Sigmoid colon (tissue), 4 donors: Measurements from ENCODE around the gene TMEM53.

Experiments
- EP300 ChIP-seq, 4 donors: sonication (generic); formaldehyde crosslinking; IDR thresholded peaks; one replicate each; pipeline ENCODE4 v1.6.1; 2017; ENCODE audit warnings: antibody characterized with exemption in 4 of 4
- POLR2A ChIP-seq, 2 donors: fragments of 450-650 bp; IDR thresholded peaks; one replicate each; pipeline ENCODE4 v1.6.1; 2016; ENCODE audit warnings: antibody characterized with exemption in 2 of 2, mild to moderate bottlenecking in 2 of 2, moderate library complexity in 2 of 2
- TF ChIP-seq, protein P1 (sequence below), 4 experiments: fragments of 450-650 bp in 3 of 4; fragments of 200-600 bp in 1 of 4; IDR thresholded peaks; one replicate each; pipeline ENCODE4 v1.5.1; 2016 to 2019; ENCODE audit warnings: antibody characterized with exemption in 4 of 4, mild to moderate bottlenecking in 3 of 4, moderate library complexity in 2 of 4

DNA sequence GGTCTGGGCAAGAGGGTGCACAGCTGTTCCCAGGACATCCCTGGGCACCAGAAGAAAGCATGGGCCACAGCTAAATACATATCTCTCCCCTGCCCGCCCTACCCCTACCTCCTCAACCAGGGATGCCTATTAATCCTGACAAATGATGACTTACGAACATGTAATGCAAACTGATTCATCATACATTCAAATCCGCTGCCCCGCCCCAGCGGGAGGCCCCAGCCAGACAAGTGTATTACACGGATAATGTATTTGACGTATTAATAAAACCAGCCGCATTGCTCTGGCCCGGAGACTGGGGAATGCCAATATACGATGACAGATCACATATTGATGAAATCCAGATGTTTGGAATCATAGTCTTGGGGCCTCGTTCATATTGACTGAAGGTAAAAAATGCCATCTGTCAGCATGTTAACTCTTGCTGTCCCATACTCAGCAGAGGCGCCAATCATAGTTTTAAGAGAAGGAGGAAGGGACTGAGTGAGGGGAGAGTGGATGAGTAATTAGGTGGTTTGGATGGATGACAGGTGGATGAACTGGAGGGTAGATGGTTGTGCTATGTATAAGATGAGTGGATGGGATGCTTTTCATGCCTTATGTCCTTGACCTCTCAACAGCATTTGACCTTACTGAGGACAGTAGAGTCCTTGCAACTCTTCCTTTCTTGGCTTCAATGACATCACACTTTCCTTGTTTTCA, 68.2 kb downstream of the TMEM53 start:
- TF ChIP-seq, protein P1, sequence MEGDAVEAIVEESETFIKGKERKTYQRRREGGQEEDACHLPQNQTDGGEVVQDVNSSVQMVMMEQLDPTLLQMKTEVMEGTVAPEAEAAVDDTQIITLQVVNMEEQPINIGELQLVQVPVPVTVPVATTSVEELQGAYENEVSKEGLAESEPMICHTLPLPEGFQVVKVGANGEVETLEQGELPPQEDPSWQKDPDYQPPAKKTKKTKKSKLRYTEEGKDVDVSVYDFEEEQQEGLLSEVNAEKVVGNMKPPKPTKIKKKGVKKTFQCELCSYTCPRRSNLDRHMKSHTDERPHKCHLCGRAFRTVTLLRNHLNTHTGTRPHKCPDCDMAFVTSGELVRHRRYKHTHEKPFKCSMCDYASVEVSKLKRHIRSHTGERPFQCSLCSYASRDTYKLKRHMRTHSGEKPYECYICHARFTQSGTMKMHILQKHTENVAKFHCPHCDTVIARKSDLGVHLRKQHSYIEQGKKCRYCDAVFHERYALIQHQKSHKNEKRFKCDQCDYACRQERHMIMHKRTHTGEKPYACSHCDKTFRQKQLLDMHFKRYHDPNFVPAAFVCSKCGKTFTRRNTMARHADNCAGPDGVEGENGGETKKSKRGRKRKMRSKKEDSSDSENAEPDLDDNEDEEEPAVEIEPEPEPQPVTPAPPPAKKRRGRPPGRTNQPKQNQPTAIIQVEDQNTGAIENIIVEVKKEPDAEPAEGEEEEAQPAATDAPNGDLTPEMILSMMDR (IDR thresholded peaks at IDR 0.05) = no peak
- no peak for TF ChIP-seq POLR2A (IDR thresholded peaks at IDR 0.05)
- no peak for TF ChIP-seq EP300 (IDR thresholded peaks at IDR 0.05)
